Left lobe of liver (tissue), 2 donors: Measurements from ENCODE around the gene FRY. TPM values are rescaled to one million over a fixed set of nuclear protein-coding genes. Genes with fewer than 3 reads are reported as not detected.
"Not testable (repeated sequence)": the region's sequence is repeated elsewhere in the genome, so short reads cannot be mapped to it uniquely, and the experiment has no call there.

Source experiments
- ATAC-seq: fragments of 200-7000 bp; cut with Tn5 transposase; one replicate; pipeline ENCODE4 v1.9.1; 2020; ENCODE audit warnings: mild to moderate bottlenecking, moderate library complexity
- DNase-seq: peaks from one replicate; pipeline ENCODE4 v3.0.0-alpha.2; 2020; ENCODE audit warnings: low spot score
- total RNA-seq: library from RNA; stranded (reverse); gene quantifications from one replicate; pipeline ENCODE4 v1.2.1, GENCODE V29; 2021
- donor health status: DM: no; HTN: no; CAD: no; lungs with moderate emphysema.
- donor health status: DM: no; HTN: yes; CAD: no.

Gene FRY
- 15.1 TPM for total RNA-seq

DNA sequence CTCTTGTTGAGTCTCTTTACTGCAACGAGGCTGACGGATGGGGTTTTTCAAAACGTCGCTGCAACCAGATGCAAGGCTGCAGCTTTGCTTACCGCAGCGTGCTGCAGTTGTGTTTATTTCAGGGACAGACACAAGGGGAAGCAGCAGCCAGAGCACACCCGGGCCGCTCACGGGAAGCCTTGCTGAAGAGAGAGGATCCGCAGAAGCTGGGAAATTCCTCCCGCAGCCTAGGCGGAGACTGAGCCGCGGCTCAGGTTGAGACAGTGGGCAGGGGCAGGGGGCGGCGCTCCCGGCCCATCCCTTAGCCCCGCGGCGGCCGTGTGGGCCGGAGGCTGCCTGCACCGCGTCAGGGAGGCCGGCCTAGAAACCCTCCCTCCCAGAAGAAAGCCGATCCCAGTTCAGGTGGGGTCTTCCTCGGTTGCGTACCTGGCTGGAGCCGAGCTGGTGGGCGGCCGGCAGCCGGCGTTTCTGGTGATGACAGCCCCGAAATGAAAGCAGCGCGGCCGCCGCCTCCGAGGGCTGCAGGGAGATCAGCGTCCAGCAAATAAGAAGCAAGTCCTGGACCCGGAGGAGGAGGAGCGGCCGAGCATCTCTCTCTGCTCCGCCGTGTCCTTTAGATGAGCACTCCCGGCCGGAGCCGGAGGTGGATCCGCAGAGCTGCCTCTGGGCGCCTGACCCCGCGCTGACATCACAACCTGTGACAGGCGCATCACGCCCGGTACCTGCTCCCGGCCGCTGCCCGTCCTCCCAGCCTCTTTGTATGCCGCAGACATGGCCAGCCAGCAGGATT is at the start of gene FRY:
FRY (plus strand) TSS at position 750 of the 790 bp plus-strand sequence; CDS start at position 772, 22 bp downstream.
- DNase-seq (peak; percentile 81), ATAC-seq (peak; percentile 93)

GRCh38 chr13:31982124-31982523 is 49.5 kb upstream of the FRY start:
- DNase-seq (no peak), ATAC-seq (no peak)

DNA sequence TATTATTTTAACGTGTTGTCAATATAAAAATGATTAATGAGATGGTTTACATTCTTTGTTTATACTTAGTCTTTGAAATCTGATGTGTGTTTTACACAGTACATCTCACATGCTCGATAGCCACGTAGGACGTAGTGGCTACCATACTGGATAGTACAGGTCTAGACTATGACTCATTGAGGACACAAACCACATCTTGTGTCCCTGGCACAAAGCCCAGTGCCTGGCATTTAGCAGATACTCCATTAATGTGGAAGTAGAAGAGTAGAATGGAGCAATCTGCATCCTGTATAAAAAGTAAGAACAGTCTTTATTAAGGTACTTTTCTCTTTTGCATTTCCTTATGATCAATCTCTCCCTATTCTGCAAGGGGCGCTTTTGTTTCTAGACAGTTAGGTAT is 49.0 kb upstream of the FRY start:
- ATAC-seq = peak; percentile 45
- peak; percentile 65 for DNase-seq

- ATAC-seq = peak; percentile 54
Observed at GRCh38 chr13:31983696-31984095, 47.9 kb upstream of the FRY start.

DNA sequence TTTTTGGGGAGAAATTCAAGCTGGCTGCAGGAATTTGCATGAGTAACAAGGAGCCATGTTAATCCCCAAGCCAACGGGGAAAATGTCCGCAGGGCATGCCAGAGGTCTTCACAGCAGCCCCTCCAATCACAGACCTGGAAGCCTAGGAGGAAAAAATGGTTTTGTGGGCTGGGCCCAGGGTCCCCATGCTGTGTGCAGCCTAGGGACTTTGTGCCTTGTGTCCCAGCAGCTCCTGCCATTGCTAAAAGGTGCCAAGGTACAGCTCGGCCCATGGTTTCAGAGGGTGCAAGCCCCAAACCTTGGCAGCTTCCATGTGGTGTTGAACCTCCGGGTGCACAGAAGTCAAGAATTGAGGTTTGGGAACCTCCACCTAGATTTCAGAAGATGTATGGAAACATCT is 47.2 kb upstream of the FRY start:
- peak; percentile 58 for DNase-seq
- peak; percentile 57 for ATAC-seq

More at GRCh38 chr13:31983696-31984095, 47.9 kb upstream of the FRY start:
- DNase-seq = peak; percentile 65

GRCh38 chr13:31986676-31987470 is 44.7 kb upstream of the FRY start:
- no peak for ATAC-seq

DNA sequence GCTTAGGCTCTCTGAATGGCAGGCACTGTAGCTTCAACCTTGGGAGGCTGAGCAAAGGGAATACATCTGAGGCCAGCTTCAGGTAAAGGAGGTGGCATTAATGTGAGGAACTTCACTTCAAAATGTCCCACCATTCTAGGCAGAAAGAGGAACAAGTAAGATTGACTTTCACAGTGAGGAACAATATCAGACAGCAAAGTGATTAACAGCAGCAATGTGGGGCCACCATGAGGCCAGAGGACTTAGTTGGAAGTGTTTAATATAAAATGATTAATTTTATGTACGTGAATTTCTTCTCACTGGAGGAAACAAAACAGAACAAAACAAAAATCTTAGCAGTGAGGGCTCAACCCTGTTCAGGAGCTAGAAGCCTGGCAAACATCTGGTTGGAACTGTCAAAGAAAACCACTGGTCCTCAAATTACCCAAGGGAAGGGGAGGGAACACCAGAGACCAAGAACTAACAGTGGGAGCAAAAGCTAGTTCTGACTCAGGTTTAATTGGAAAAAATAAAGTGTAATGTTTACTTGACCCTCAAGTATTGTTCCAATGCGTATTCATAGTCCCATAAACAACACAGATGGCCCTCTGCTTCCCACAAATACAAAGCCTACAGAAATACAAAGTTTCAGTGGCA is 43.9 kb upstream of the FRY start:
- ATAC-seq (peak; percentile 30), DNase-seq (no peak)

More at GRCh38 chr13:31986676-31987470, 44.7 kb upstream of the FRY start:
- no peak for DNase-seq

DNA sequence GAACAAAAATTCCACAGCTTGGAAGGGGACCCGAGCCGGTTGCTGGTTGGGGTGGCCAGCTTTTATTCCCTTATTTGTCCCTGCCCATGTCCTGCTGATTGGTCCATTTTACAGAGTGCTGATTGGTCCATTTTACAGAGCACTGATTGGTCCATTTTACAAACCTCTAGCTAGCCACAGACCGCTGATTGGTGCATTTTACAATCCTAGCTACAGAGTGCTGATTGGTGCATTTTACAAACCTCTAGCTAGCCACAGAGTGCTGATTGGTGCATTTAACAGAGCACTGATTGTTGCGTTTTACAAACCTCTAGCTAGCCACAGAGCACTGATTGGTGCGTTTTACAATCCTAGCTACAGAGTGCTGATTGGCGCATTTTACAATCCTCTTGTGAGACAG is 37.2 kb upstream of the FRY start:
- ATAC-seq, DNase-seq: not testable (repeated sequence)

DNA sequence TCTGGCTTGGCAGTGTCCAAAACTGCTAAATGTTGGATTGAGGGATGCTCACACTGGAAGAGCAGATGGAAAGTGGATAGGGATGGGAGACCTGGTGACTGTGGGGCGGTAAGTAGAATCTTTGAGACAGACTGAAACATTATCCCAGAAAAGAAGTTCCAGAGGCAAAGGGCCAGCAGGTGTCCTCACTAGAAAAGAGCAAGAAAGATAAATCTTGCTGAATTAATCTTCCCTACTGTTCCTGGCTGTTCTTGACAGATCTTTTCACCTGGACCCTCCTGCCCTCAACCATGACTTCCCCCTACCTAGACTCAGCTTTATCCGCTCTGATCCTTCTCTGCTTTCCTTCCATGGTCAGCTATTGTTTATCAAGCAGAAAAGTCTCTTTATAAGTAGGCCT is 35.0 kb upstream of the FRY start:
- ATAC-seq = no peak
- no peak for DNase-seq

DNA sequence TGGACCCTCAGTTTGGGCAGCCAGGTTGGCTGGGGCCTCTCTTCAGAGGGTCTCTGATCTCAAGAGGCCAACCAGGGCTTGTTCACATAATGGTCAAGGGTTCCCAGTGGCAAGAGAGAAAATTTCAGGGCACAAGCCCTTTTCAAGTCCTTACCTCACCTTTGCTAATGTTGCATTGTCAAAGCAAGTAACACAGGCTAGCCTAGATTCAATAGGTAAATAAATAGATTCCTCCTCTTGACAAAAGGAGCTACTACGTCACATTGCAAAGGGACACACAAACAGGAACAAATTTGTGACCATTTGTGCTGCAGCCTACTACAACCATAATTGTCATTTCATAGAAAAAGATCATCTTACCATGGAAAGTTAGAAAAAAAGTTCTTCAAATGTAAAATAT is 33.9 kb upstream of the FRY start:
- DNase-seq = no peak

GRCh38 chr13:31998131-31998530 is 33.4 kb upstream of the FRY start:
- no peak for DNase-seq
- ATAC-seq = no peak

More for the DNA sequence above, 33.9 kb upstream of the FRY start:
- no peak for ATAC-seq

- not testable (repeated sequence) for ATAC-seq, DNase-seq
Observed at GRCh38 chr13:32000754-32001153, 30.8 kb upstream of the FRY start.

DNA sequence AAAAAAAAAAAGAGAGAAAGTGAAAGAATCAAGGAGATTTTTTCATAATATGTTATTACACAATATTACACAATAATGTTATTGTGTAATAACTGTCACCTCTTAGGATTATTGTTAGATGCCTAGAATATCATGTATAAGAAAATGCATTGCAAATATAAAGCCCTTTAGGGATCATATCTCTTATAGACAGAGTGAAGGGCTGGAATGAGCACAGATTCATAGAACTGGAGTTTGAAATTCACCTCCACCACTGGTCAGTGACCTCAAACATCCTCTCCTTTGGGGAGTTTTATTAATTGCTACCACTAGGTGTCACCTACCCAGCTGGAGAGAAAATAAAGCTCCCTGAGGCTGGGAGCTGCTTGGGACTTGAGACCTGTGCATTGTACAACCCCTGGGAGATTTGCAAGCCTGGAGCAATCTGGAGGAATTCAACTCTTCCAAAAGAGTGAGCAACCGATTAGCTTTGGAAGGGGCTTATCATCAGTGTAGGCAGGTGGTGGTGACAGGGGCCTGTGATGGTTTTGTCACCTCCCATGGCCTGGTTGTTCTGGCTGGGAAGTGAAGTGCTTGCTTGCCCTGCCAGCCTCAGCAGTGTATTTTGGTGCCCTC is 30.3 kb upstream of the FRY start:
- no peak for DNase-seq
- ATAC-seq = peak; percentile 98

GRCh38 chr13:32001769-32002168 is 29.8 kb upstream of the FRY start:
- ATAC-seq = no peak
- no peak for DNase-seq

DNA sequence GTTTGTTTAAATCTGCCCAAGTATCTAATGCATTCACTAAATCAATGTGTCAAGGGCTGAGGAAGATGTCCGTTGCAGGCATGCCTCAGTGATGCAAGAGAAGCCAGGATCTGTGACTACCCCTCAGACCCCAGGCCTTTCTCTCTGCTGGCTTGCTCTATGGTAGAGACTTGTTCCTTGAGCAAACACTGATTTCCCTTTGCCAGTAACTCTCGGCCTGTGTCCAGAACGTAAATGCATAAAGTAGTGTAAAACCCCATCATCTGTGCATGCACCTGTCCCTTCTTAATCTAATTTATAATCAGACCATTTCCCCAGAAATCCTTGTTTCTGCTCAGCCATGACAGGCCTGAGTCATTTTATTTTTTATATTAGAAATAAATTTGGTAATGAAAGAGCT is 28.7 kb upstream of the FRY start:
- ATAC-seq (no peak), DNase-seq (no peak)

GRCh38 chr13:32007494-32007893 is 24.1 kb upstream of the FRY start:
- no peak for DNase-seq
- no peak for ATAC-seq

GRCh38 chr13:32008518-32009175 is 22.9 kb upstream of the FRY start:
- ATAC-seq = no peak
- DNase-seq = no peak

GRCh38 chr13:32009362-32009761 is 22.2 kb upstream of the FRY start:
- ATAC-seq (peak; percentile 69), DNase-seq (no peak)

- peak; percentile 70 for ATAC-seq
- no peak for DNase-seq
Observed at GRCh38 chr13:32010136-32010535, 21.4 kb upstream of the FRY start.

DNA sequence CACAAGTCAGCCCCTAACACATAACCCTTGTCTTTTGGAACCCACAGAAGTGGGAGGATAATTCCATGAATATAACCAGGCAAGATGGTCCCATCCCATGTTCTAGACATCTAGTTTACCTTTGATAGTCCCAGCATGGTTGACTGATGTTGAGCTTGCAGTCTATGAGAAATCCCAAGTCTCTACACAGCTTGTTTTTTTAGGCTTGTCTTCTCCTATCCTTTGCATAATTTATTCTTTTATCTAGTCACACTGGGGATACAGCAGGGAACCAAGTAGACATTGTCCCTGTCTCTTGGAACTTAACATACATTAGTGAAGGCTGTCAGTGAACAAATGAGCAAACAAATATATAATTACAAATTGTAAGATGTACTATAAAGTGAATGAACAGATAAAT is 19.6 kb upstream of the FRY start:
- ATAC-seq = no peak

More for the DNA sequence above, 19.6 kb upstream of the FRY start:
- DNase-seq = no peak
